Smooth muscle cell (in vitro differentiated cells): ENCODE results near the gene FYB1. TPM values are rescaled to one million over a fixed set of nuclear protein-coding genes. Genes with fewer than 3 reads are reported as not detected.

Source experiments
- DNase-seq: peaks from one replicate; lab custom pipeline; 2025; ENCODE audit not compliant: unreplicated experiment; lab: John Stamatoyannopoulos, UW
- H2AFZ ChIP-seq: fragments of 200-600 bp; sonication (generic); 2 replicates; pipeline ENCODE4 v1.6.0; 2016; ENCODE audit warnings: antibody characterized with exemption, low read depth, mild to moderate bottlenecking
- H3F3A ChIP-seq: fragments of 200-600 bp; sonication (generic); 2 replicates; pipeline ENCODE4 v1.6.0; 2017; ENCODE audit warnings: antibody characterized with exemption, low read depth
- H3K27ac ChIP-seq: fragments of 200-600 bp; sonication (generic); 2 replicates; pipeline ENCODE4 v1.5.1; 2016; ENCODE audit warnings: low read depth, mild to moderate bottlenecking
- H3K27me3 ChIP-seq: fragments of 200-600 bp; sonication (generic); 2 replicates; pipeline ENCODE4 v1.6.1; 2016; ENCODE audit warnings: low read depth, mild to moderate bottlenecking
- H3K36me3 ChIP-seq: fragments of 200-600 bp; sonication (generic); 2 replicates; pipeline ENCODE4 v1.5.1; 2016; ENCODE audit warnings: low read depth
- H3K4me1 ChIP-seq: fragments of 200-600 bp; sonication (generic); 2 replicates; pipeline ENCODE4 v1.5.1; 2016; ENCODE audit warnings: low read depth
- H3K4me2 ChIP-seq: fragments of 200-600 bp; sonication (generic); 2 replicates; pipeline ENCODE4 v1.6.0; 2016; ENCODE audit warnings: mild to moderate bottlenecking
- H3K4me3 ChIP-seq: fragments of 200-600 bp; sonication (generic); 2 replicates; pipeline ENCODE4 v1.5.1; 2016; ENCODE audit warnings: mild to moderate bottlenecking
- H3K79me2 ChIP-seq: fragments of 200-600 bp; sonication (generic); 2 replicates; pipeline ENCODE4 v1.6.0; 2016; ENCODE audit warnings: low read depth, mild to moderate bottlenecking
- H3K9ac ChIP-seq: fragments of 200-600 bp; sonication (generic); 2 replicates; pipeline ENCODE4 v1.6.0; 2016; ENCODE audit warnings: low read depth
- H3K9me3 ChIP-seq: fragments of 200-600 bp; sonication (generic); replicated peaks from 2 replicates; pipeline ENCODE4 v1.5.1; 2016; ENCODE audit warnings: low read depth
- H4K20me1 ChIP-seq: fragments of 200-600 bp; sonication (generic); 2 replicates; pipeline ENCODE4 v1.6.0; 2016; ENCODE audit warnings: low read depth
- CTCF ChIP-seq: fragments of 200-600 bp; sonication (generic); IDR thresholded peaks from 2 replicates; pipeline ENCODE4 v1.5.1; 2017; ENCODE audit warnings: borderline replicate concordance, mild to moderate bottlenecking, antibody characterized with exemption; ENCODE audit not compliant: insufficient read depth, poor library complexity, severe bottlenecking
- WGBS: methylation state at CpG from one replicate; pipeline ENCODE4 v1.1.7; 2016; ENCODE audit warnings: low lambda C conversion rate; 5-methylcytosine and 5-hydroxymethylcytosine counted together
- polyA plus RNA-seq: library from polyadenylated mRNA; unstranded; fragments of >200 nt; fragmentation: Nextera tagmentation; extraction: Ambion mirVana; gene quantifications from 2 replicates; pipeline ENCODE4 v1.2.1, GENCODE V29; 2016
- total RNA-seq: library from RNA; depleted of rRNA; stranded (reverse); fragments of >200 nt; gene quantifications from 2 replicates; pipeline ENCODE4 v1.2.3, GENCODE V29; 2014

FYB1 gene
- total and polyA plus RNA-seq, 2 experiments from 2014 or later = 0.06 to 0.22 TPM

DNA sequence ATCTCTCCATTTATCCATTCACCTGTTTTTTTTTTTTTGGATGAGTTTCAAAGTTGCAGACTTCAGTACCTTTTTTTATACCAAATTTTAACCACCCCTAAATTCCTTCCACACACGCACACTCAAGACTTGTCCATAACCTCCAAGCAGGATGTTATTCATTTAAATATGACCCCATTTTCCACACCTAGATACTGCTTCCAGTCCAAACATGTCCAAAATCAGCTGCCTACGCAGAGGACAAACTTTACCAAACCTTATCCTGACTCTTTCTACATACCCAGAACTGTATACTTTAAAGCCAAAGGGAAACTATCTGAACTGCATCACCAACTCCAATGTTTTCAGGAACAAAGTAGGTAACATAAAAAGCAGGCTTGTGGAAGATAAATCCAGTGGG lies 36.0 kb upstream of the FYB1 start:
- no peak for TF ChIP-seq CTCF
- Histone ChIP-seq H3F3A (no peaks in the 10 kb centered on the region), H3K9me3 (no peaks in the 10 kb centered on the region), H3K79me2 (no peaks in the 10 kb centered on the region), H3K4me1 (no peaks in the 10 kb centered on the region), H3K36me3 (no peaks in the 10 kb centered on the region), H4K20me1 (no peaks in the 10 kb centered on the region), H2AFZ (no peak overlapping the region), H3K4me3 (no peak overlapping the region), H3K9ac (no peak overlapping the region), H3K4me2 (no peak overlapping the region), H3K27ac (no peak overlapping the region), H3K27me3 (no peaks in the 10 kb centered on the region)
- no peak for DNase-seq
- WGBS = 83% methylated on average over 2 of the region's 2 CpGs

GRCh38 chr5:39254671-39255070 lies 35.3 kb upstream of the FYB1 start:
- no peak for TF ChIP-seq CTCF
- no peak for DNase-seq
- H3K27ac ChIP-seq = no peak overlapping the region

DNA sequence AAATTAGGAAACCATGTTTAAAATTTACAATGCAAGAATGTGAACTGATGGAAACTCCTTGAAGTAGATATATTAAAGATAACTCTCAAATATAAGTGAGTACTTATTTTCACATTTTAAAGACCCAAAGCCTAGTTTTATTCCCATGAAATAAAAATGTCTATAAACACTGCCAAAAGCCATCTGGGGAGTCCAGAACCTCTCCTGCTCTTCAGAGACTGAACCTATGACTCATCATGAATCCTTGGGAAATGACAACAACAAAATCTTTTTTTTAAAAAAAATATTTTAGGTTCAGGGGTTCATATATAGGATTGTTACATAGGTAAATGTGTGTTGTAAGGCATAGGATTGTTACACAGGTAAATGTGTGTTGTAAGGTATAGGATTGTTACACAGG lies 33.8 kb upstream of the FYB1 start:
- Histone ChIP-seq H3K9ac (no peak overlapping the region), H3K4me3 (no peak overlapping the region), H3K4me2 (no peak overlapping the region), H3K27ac (no peak overlapping the region), H3K9me3 (no peaks in the 10 kb centered on the region), H3K36me3 (no peaks in the 10 kb centered on the region), H3K27me3 (no peaks in the 10 kb centered on the region), H3K4me1 (no peaks in the 10 kb centered on the region), H4K20me1 (no peaks in the 10 kb centered on the region), H2AFZ (peak overlapping the region; percentile 42), H3K79me2 (no peaks in the 10 kb centered on the region), H3F3A (no peaks in the 10 kb centered on the region)
- no peak for DNase-seq
- no peak for TF ChIP-seq CTCF

More at GRCh38 chr5:39254671-39255070, 35.3 kb upstream of the FYB1 start:
- Histone ChIP-seq H3F3A (no peaks in the 10 kb centered on the region), H3K27me3 (no peaks in the 10 kb centered on the region), H2AFZ (no peak overlapping the region), H3K36me3 (no peaks in the 10 kb centered on the region), H3K4me2 (no peak overlapping the region), H3K79me2 (no peaks in the 10 kb centered on the region), H3K4me3 (no peak overlapping the region), H3K9ac (no peak overlapping the region), H4K20me1 (no peaks in the 10 kb centered on the region), H3K9me3 (no peaks in the 10 kb centered on the region), H3K4me1 (no peaks in the 10 kb centered on the region)

- WGBS = 76% methylated on average over 1 of the region's 1 CpG
- Histone ChIP-seq H4K20me1 (no peaks in the 10 kb centered on the region), H3K4me1 (no peaks in the 10 kb centered on the region), H3K4me2 (no peak overlapping the region), H2AFZ (no peak overlapping the region), H3K27me3 (no peaks in the 10 kb centered on the region), H3K27ac (no peak overlapping the region), H3K9ac (no peak overlapping the region), H3K36me3 (no peaks in the 10 kb centered on the region), H3K9me3 (no peaks in the 10 kb centered on the region), H3K79me2 (no peaks in the 10 kb centered on the region), H3K4me3 (no peak overlapping the region), H3F3A (no peaks in the 10 kb centered on the region)
- TF ChIP-seq CTCF = no peak
- DNase-seq = no peak
Measured at GRCh38 chr5:39249564-39250274, 30.4 kb upstream of the FYB1 start.
